ENCODE data around the gene HS3ST6.

Gene HS3ST6

DNA sequence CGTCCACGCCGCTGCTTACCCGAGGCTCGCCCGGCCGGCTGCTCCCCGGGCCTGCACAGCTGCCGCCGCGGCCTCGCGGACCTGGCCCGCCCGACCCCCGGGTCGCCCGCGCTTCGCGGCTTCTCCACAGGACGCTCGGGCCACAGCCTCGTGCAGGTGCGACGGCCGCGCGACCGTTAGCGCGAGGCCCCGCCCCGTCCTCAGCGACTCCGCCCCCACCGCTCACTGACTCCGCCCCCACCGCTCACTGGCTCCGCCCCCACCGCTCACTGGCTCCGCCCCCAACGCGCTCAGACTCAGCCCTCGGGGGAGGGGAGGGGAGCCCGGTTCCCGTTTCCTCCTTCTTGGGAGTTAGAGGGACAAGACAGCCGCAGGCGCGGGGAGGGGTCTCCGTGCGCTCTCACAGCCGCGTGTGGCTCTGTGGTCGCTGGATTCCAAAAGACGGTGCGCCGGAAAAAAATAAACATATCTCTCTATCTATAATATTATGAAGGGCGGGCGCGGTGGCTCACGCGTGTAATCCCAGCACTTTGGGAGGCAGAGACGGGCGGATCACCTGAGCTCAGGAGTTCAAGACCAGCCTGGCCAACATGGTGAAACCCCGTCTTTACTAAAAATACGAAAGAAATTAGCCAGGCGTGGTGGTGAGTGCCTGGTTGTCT is 46.1 kb downstream of the HS3ST6 start, which contains the start of gene MEIOB:
MEIOB (minus strand) TSS at position 191 of the 662 bp plus-strand sequence. CDS start 3,989 bp downstream, outside the sequence.
- 33 to 52% methylated on average over 18 to 31 of the region's 68 CpGs for WGBS, 2 experiments (ENCODE audit: insufficient coverage in 2 of 2)
- H3K4me3 ChIP-seq (ENCODE audit: extremely low read depth, insufficient read depth, low read length, poor library complexity, severe bottlenecking): no peak within 1 kb of the TSS

DNA sequence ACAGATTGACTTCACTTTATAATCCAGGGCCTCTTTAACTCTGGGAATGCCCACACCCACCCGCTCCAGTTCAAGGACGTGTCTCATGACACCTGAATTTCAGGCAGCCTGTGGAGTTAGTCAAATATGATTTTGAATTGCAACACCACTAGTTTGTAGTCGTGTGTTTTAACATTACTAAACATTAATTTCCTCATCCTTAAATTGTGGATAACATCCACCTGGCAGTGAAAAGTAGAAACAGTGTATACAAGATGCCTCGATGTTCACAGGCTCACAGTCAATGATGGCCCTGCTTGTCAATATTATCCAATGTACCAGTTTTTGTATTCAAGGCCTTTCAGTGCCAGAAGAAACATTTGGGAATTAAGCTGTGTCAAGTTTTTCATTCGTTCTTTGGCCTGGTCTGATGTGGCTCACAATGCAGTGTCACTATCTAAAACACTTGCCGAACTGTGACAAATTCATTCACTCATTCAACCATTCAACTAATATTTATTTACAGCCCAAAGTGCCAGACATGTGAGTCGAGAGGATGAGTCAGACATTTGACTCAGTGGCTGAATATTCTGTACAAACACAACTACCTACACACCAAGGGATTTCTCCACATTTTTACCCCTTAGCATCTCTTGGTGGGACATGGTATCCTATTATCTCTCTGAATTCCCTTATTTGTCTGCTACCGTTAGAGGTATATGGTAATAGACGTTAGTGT is 47.7 kb downstream of the HS3ST6 start:
- Histone ChIP-seq H3K36me3 (ENCODE audit: control insufficient read depth, insufficient read depth, low read length) (no peaks in the 10 kb centered on the region), H3K4me3 (ENCODE audit: extremely low read depth, insufficient read depth, low read length, poor library complexity, severe bottlenecking) (no peak overlapping the region), H3K27ac (ENCODE audit: low read depth, low read length, severe bottlenecking) (no peak overlapping the region), H3K9me3 (ENCODE audit: control insufficient read depth, low read length) (no peaks in the 10 kb centered on the region), H3K4me1 (ENCODE audit: control insufficient read depth, insufficient read depth, low read length, poor library complexity, severe bottlenecking) (no peaks in the 10 kb centered on the region)
- 69% methylated on average over 6 to 8 of the region's 9 CpGs for WGBS, 2 experiments (ENCODE audit: insufficient coverage in 2 of 2)

More for the DNA sequence above, 46.1 kb downstream of the HS3ST6 start, which contains the start of gene MEIOB:
- Histone ChIP-seq H3K4me1 (ENCODE audit: control insufficient read depth, insufficient read depth, low read length, poor library complexity, severe bottlenecking) (no peaks in the 10 kb centered on the region), H3K9me3 (ENCODE audit: control insufficient read depth, low read length) (no peaks in the 10 kb centered on the region), H3K36me3 (ENCODE audit: control insufficient read depth, insufficient read depth, low read length) (no peaks in the 10 kb centered on the region), H3K27ac (ENCODE audit: low read depth, low read length, severe bottlenecking) (no peak within 1 kb of the TSS)

DNA sequence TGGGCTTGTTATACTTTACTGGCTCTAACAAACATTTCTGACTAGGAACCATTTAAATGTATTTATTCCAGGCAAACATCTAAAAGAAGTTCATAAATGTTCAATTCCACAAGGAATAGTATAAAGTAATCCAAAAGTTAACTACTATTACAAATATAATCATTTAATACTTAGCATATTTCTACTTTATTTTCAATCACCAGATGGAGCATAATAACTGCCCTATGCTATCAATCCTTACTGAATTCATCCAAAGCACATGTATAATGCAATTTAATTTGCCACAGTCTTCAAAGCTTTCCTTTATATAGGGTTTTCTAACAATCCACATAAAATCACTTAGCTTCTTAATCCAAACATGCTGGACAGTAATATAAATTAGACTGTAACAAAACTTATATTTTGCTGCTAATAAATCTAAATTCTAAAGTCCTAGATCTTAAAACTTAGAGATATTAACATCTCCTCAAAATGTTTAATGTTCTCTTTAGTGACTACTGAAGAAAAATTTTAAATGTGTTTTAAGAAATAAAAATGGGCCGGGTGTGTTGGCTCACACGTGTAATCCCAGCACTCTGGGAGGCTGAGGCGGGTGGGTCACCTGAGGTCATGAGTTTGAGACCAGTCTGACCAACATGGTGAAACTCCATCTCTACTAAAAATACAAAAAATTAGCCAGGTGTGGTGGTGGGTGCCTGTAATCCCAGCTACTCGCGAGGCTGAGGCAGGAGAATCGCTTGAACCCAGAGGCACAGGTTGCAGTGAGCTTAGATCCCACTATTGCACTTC is 52.1 kb downstream of the HS3ST6 start:
- 60 to 63% methylated on average over 1 to 5 of the region's 6 CpGs for WGBS, 2 experiments (ENCODE audit: insufficient coverage in 2 of 2)

DNA sequence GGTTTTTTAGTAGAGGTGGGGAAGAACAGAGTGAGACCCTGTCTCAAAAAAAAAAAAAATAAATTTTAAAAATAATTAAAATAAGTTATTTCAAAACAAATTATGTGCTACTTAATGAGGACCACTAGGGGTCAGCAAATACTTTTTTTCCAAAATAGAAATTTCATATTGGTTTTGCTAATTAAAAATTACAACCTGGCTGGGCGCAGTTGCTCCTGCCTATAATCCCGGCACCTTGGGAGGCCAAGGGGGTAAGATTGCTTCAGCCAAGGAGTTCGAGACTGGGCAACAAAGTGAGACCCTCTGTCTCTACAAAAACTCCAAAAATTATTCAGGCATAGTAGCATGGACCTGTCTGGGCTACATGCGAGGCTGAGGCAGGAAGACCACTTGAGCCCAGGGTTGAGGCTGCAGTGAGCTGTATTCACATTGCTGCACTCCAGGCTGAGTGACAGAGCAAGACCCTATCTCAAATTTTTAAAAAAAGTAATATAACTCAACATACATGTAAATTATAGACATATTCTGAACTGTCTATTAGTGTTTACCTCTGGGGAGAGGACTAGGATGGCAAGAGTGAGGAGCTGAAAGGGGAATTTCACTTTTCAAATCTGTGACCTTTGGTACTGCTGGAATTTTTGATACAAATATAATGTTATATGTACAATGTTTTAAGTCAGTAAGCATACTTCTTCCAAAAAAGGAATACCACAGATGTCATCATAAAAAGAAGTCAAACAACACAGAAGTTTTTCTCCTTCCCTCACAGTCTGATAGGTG is 54.3 kb downstream of the HS3ST6 start:
- no peaks in the 10 kb centered on the region for H3K9me3 ChIP-seq (ENCODE audit: control insufficient read depth, low read length)
- no peak overlapping the region for H3K4me3 ChIP-seq (ENCODE audit: extremely low read depth, insufficient read depth, low read length, poor library complexity, severe bottlenecking)
- WGBS, 2 experiments (ENCODE audit: insufficient coverage in 2 of 2): 31 to 49% methylated on average over 3 to 4 of the region's 4 CpGs
- H3K36me3 ChIP-seq (ENCODE audit: control insufficient read depth, insufficient read depth, low read length): no peaks in the 10 kb centered on the region
- H3K27ac ChIP-seq (ENCODE audit: low read depth, low read length, severe bottlenecking): no peak overlapping the region
- H3K4me1 ChIP-seq (ENCODE audit: control insufficient read depth, insufficient read depth, low read length, poor library complexity, severe bottlenecking): no peaks in the 10 kb centered on the region

More for the DNA sequence above, 52.1 kb downstream of the HS3ST6 start:
- no peaks in the 10 kb centered on the region for H3K4me1 ChIP-seq (ENCODE audit: control insufficient read depth, insufficient read depth, low read length, poor library complexity, severe bottlenecking)
- H3K4me3 ChIP-seq (ENCODE audit: extremely low read depth, insufficient read depth, low read length, poor library complexity, severe bottlenecking): no peak overlapping the region
- H3K36me3 ChIP-seq (ENCODE audit: control insufficient read depth, insufficient read depth, low read length): no peaks in the 10 kb centered on the region
- no peaks in the 10 kb centered on the region for H3K9me3 ChIP-seq (ENCODE audit: control insufficient read depth, low read length)
- H3K27ac ChIP-seq (ENCODE audit: low read depth, low read length, severe bottlenecking): no peak overlapping the region

DNA sequence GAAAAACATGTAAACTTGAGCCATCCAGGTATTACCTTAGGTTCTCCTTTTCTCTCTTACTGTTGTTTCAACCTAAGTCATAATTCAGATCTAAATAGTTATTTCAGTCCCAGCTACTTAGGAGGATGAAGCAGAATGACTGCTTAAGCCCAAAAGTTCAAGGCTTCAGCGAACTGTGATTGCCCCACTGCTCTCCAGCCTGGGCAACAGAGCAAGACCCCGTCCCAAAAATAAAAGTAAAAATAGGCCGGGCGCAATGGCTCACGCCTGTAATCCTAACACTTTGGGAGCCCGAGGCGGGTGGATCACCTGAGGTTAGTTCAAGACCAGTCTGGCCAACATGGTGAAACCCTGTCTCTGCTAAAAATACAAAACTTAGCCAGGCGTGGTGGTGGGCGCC is 55.8 kb downstream of the HS3ST6 start:
- 75 to 81% methylated on average over 5 to 7 of the region's 9 CpGs for WGBS, 2 experiments (ENCODE audit: insufficient coverage in 2 of 2)
- no peak overlapping the region for H3K4me3 ChIP-seq (ENCODE audit: extremely low read depth, insufficient read depth, low read length, poor library complexity, severe bottlenecking)
- no peaks in the 10 kb centered on the region for H3K9me3 ChIP-seq (ENCODE audit: control insufficient read depth, low read length)
- no peak overlapping the region for H3K27ac ChIP-seq (ENCODE audit: low read depth, low read length, severe bottlenecking)
- H3K36me3 ChIP-seq (ENCODE audit: control insufficient read depth, insufficient read depth, low read length): no peaks in the 10 kb centered on the region
- no peaks in the 10 kb centered on the region for H3K4me1 ChIP-seq (ENCODE audit: control insufficient read depth, insufficient read depth, low read length, poor library complexity, severe bottlenecking)

DNA sequence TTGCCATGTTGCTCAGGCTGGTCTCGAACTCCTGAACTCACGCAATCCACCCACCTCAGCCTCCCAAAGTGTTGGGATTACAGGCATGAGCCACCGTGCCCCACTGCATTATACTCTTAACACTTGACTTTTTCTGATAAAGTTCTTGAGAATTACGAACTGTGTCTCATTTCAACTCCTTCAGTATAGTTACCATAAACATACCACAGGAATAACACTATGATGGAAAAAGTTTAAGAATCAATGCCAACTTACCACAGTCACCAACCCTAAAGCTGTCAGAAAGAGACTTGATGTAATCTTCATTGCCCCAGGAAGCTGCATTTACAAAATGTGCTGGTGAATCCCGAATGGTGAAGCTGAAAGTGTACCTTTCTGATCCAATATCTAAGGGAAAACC is 56.5 kb downstream of the HS3ST6 start:
- no peak overlapping the region for H3K27ac ChIP-seq (ENCODE audit: low read depth, low read length, severe bottlenecking)
- no peaks in the 10 kb centered on the region for H3K4me1 ChIP-seq (ENCODE audit: control insufficient read depth, insufficient read depth, low read length, poor library complexity, severe bottlenecking)
- no peaks in the 10 kb centered on the region for H3K36me3 ChIP-seq (ENCODE audit: control insufficient read depth, insufficient read depth, low read length)
- H3K9me3 ChIP-seq (ENCODE audit: control insufficient read depth, low read length): no peaks in the 10 kb centered on the region
- WGBS, 2 experiments (ENCODE audit: insufficient coverage in 2 of 2): 64 to 76% methylated on average over 5 of the region's 5 CpGs
- H3K4me3 ChIP-seq (ENCODE audit: extremely low read depth, insufficient read depth, low read length, poor library complexity, severe bottlenecking): no peak overlapping the region
